HFFc6 (cell line): Measurements from ENCODE around the gene COG5. TPM values are rescaled to one million over a fixed set of nuclear protein-coding genes. Genes with fewer than 3 reads are reported as not detected.

Experiments
- DNase-seq: peaks from one replicate; pipeline ENCODE4 v3.0.0-alpha.2; 2018
- H3K27ac Mint-ChIP-seq: 2 replicates; pipeline ENCODE4 v1.8.0; 2020; ENCODE audit warnings: mild to moderate bottlenecking, mixed read lengths
- H3K27me3 Mint-ChIP-seq: 2 replicates; pipeline ENCODE4 v1.8.0; 2021; ENCODE audit warnings: mild to moderate bottlenecking, moderate library complexity, mixed read lengths; ENCODE audit not compliant: insufficient read depth
- H3K36me3 Mint-ChIP-seq: 2 replicates; pipeline ENCODE4 v1.8.0; 2021; ENCODE audit warnings: low read depth, mixed read lengths
- H3K4me1 Mint-ChIP-seq: 2 replicates; pipeline ENCODE4 v1.8.0; 2020; ENCODE audit warnings: low read depth, mixed read lengths
- H3K4me3 Mint-ChIP-seq: 2 replicates; pipeline ENCODE4 v1.8.0; 2020; ENCODE audit warnings: mild to moderate bottlenecking, moderate library complexity, mixed read lengths
- H3K9me3 Mint-ChIP-seq: 2 replicates; pipeline ENCODE4 v1.8.0; 2020; ENCODE audit warnings: mild to moderate bottlenecking, mixed read lengths
- total RNA-seq, 6 experiments: library from RNA; stranded (reverse); fragmentation: NEBNext Ultra II Directional; extraction: Animal tissue kit (Norgen Biotek cat#: 25700); gene quantifications; 2 replicates in 1 of 6; 3 replicates in 5 of 6; pipeline ENCODE4 v1.2.3, GENCODE V29; 2021
- TF ChIP-seq, protein P1 (sequence below): fragments of 200-600 bp; sonication (generic); IDR thresholded peaks from 2 replicates; pipeline ENCODE4 v1.5.0; 2021; ENCODE audit warnings: antibody characterized with exemption, mild to moderate bottlenecking

Gene COG5
- total RNA-seq, 6 experiments from 2014 or later = 25.6 to 34.8 (median 31.6) TPM

GRCh38 chr7:107442678-107443077 lies 121.0 kb downstream of the COG5 start:
- Mint-ChIP-seq H3K27me3 (no peaks in the 10 kb centered on the region), H3K36me3 (peaks cover 5% of the 10 kb centered on the region; the same call in 1 of the 2 replicates), H3K27ac (no peak overlapping the region), H3K4me1 (peaks cover 24% of the 10 kb centered on the region), H3K4me3 (no peak overlapping the region), H3K9me3 (no peaks in the 10 kb centered on the region)
- TF ChIP-seq, protein P1, sequence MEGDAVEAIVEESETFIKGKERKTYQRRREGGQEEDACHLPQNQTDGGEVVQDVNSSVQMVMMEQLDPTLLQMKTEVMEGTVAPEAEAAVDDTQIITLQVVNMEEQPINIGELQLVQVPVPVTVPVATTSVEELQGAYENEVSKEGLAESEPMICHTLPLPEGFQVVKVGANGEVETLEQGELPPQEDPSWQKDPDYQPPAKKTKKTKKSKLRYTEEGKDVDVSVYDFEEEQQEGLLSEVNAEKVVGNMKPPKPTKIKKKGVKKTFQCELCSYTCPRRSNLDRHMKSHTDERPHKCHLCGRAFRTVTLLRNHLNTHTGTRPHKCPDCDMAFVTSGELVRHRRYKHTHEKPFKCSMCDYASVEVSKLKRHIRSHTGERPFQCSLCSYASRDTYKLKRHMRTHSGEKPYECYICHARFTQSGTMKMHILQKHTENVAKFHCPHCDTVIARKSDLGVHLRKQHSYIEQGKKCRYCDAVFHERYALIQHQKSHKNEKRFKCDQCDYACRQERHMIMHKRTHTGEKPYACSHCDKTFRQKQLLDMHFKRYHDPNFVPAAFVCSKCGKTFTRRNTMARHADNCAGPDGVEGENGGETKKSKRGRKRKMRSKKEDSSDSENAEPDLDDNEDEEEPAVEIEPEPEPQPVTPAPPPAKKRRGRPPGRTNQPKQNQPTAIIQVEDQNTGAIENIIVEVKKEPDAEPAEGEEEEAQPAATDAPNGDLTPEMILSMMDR = no peak
- DNase-seq = no peak

GRCh38 chr7:107441581-107442422 lies 121.9 kb downstream of the COG5 start:
- no peaks in the 10 kb centered on the region for H3K27me3 Mint-ChIP-seq
- TF ChIP-seq, protein P1 = no peak
- DNase-seq = no peak

DNA sequence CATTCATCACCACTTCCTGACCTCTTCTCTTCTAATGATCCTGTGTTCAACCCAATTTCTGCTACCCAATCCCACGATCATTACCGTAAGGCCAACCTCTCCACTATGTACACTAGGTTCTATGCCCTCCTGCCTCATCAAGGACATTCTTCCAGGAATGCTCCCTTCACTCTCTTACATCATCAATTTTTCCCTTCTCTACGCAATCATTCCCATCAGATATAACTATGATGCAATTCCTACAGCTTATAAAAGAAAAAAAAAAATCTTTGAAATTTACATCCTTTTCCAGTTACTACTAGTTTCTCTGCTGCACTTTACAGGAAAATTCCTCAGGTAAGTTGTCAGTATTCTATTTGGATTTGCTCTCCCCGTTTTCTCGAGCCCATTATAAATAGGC lies 124.7 kb downstream of the COG5 start:
- H3K4me3 Mint-ChIP-seq = no peak overlapping the region
- no peaks in the 10 kb centered on the region for H3K9me3 Mint-ChIP-seq
- peaks cover 12% of the 10 kb centered on the region for H3K4me1 Mint-ChIP-seq
- H3K27me3 Mint-ChIP-seq = no peaks in the 10 kb centered on the region
- H3K27ac Mint-ChIP-seq = no peak overlapping the region
- DNase-seq = no peak
- no peaks in the 10 kb centered on the region for H3K36me3 Mint-ChIP-seq
- TF ChIP-seq, protein P1 = no peak

More at GRCh38 chr7:107441581-107442422, 121.9 kb downstream of the COG5 start:
- H3K9me3 Mint-ChIP-seq = no peaks in the 10 kb centered on the region
- H3K4me1 Mint-ChIP-seq = peaks cover 19% of the 10 kb centered on the region
- H3K27ac Mint-ChIP-seq = no peak overlapping the region; the same call in 1 of the 2 replicates
- H3K4me3 Mint-ChIP-seq = no peak overlapping the region
- H3K36me3 Mint-ChIP-seq = 0 out of 2 replicates have a peak, but pooled peaks cover under 1% of the 10 kb centered on the region

DNA sequence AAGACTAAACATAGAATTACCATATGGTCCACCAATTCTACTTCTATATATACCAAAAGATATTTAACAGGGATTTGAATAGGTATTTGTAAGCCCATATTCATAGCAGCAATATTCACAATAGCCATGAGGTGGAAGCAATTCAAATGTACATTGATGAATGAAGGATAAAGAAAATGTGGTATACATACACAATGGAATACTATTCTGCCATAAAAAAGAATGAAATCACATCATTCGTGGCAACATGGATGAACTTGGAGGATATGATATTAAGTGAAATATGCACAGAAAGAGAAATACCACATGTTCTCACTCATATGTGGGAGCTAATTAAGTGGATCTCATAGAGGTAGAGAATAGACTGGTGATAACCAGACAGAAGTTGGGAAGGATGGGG lies 128.0 kb downstream of the COG5 start:
- TF ChIP-seq, protein P1 = no peak
- no peak for DNase-seq
- no peaks in the 10 kb centered on the region; the same call in 1 of the 2 replicates for H3K9me3 Mint-ChIP-seq
- no peaks in the 10 kb centered on the region; the same call in 1 of the 2 replicates for H3K36me3 Mint-ChIP-seq
- no peak overlapping the region for H3K27ac Mint-ChIP-seq
- H3K4me1 Mint-ChIP-seq = no peaks in the 10 kb centered on the region
- no peak overlapping the region for H3K4me3 Mint-ChIP-seq
- no peaks in the 10 kb centered on the region for H3K27me3 Mint-ChIP-seq

GRCh38 chr7:107432261-107432660 lies 131.5 kb downstream of the COG5 start:
- TF ChIP-seq, protein P1 = no peak
- no peak overlapping the region for H3K27ac Mint-ChIP-seq
- H3K9me3 Mint-ChIP-seq = no peaks in the 10 kb centered on the region; the same call in 1 of the 2 replicates
- no peaks in the 10 kb centered on the region for H3K27me3 Mint-ChIP-seq
- no peaks in the 10 kb centered on the region for H3K4me1 Mint-ChIP-seq
- peaks cover 6% of the 10 kb centered on the region for H3K36me3 Mint-ChIP-seq
- H3K4me3 Mint-ChIP-seq = no peak overlapping the region
- no peak for DNase-seq
